ENCODE measurements around the gene TSPO2.

Gene TSPO2

GRCh38 chr6:41078101-41078500, 35.8 kb downstream of the TSPO2 start:
- Histone ChIP-seq H3K4me1 (ENCODE audit: control insufficient read depth in 1 of 2, insufficient read depth in 2 of 2, low read length in 2 of 2) (peaks cover 0 to 8% of the 10 kb centered on the region in 2 donors), H3K9me3 (ENCODE audit: control insufficient read depth in 1 of 2, low read length in 2 of 2) (no peaks in the 10 kb centered on the region), H3K36me3 (ENCODE audit: control insufficient read depth in 1 of 2, insufficient read depth in 2 of 2, low read length in 2 of 2) (peaks cover 10 to 20% of the 10 kb centered on the region in 2 donors), H3K27ac (ENCODE audit: low read length) (no peak overlapping the region), H3K27me3 (ENCODE audit: low read depth, low read length) (no peaks in the 10 kb centered on the region), H3K4me3 (ENCODE audit: low read depth in 1 of 2, low read length in 2 of 2) (no peak overlapping the region)

GRCh38 chr6:41079080-41079479, 36.8 kb downstream of the TSPO2 start:
- peaks cover 17 to 28% of the 10 kb centered on the region in 2 donors for H3K36me3 ChIP-seq (ENCODE audit: control insufficient read depth in 1 of 2, insufficient read depth in 2 of 2, low read length in 2 of 2)
- no peaks in the 10 kb centered on the region for H3K9me3 ChIP-seq (ENCODE audit: control insufficient read depth in 1 of 2, low read length in 2 of 2)
- no peak overlapping the region for H3K27ac ChIP-seq (ENCODE audit: low read length)
- peaks cover 0 to 6% of the 10 kb centered on the region in 2 donors for H3K4me1 ChIP-seq (ENCODE audit: control insufficient read depth in 1 of 2, insufficient read depth in 2 of 2, low read length in 2 of 2)
- no peak overlapping the region for H3K4me3 ChIP-seq (ENCODE audit: low read depth in 1 of 2, low read length in 2 of 2)
- H3K27me3 ChIP-seq (ENCODE audit: low read depth, low read length) = no peaks in the 10 kb centered on the region

GRCh38 chr6:41080621-41081020, 38.4 kb downstream of the TSPO2 start:
- Histone ChIP-seq H3K27ac (ENCODE audit: low read length) (no peak overlapping the region), H3K4me3 (ENCODE audit: low read depth in 1 of 2, low read length in 2 of 2) (no peak overlapping the region), H3K36me3 (ENCODE audit: control insufficient read depth in 1 of 2, insufficient read depth in 2 of 2, low read length in 2 of 2) (peaks cover 24 to 41% of the 10 kb centered on the region in 2 donors)

GRCh38 chr6:41083072-41083471, 40.8 kb downstream of the TSPO2 start:
- Histone ChIP-seq H3K27ac (ENCODE audit: low read length) (no peak overlapping the region), H3K4me1 (ENCODE audit: control insufficient read depth in 1 of 2, insufficient read depth in 2 of 2, low read length in 2 of 2) (no peaks in the 10 kb centered on the region), H3K27me3 (ENCODE audit: low read depth, low read length) (no peaks in the 10 kb centered on the region), H3K9me3 (ENCODE audit: control insufficient read depth in 1 of 2, low read length in 2 of 2) (no peaks in the 10 kb centered on the region), H3K4me3 (ENCODE audit: low read depth in 1 of 2, low read length in 2 of 2) (no peak overlapping the region), H3K36me3 (ENCODE audit: control insufficient read depth in 1 of 2, insufficient read depth in 2 of 2, low read length in 2 of 2) (peaks cover 29 to 55% of the 10 kb centered on the region in 2 donors)

More at GRCh38 chr6:41080621-41081020, 38.4 kb downstream of the TSPO2 start:
- no peaks in the 10 kb centered on the region for H3K4me1 ChIP-seq (ENCODE audit: control insufficient read depth in 1 of 2, insufficient read depth in 2 of 2, low read length in 2 of 2)
- no peaks in the 10 kb centered on the region for H3K27me3 ChIP-seq (ENCODE audit: low read depth, low read length)
- no peaks in the 10 kb centered on the region for H3K9me3 ChIP-seq (ENCODE audit: control insufficient read depth in 1 of 2, low read length in 2 of 2)

GRCh38 chr6:41085182-41085581, 42.9 kb downstream of the TSPO2 start:
- peaks cover 37 to 62% of the 10 kb centered on the region in 2 donors for H3K36me3 ChIP-seq (ENCODE audit: control insufficient read depth in 1 of 2, insufficient read depth in 2 of 2, low read length in 2 of 2)
- H3K4me3 ChIP-seq (ENCODE audit: low read depth in 1 of 2, low read length in 2 of 2) = no peak overlapping the region
- H3K4me1 ChIP-seq (ENCODE audit: control insufficient read depth in 1 of 2, insufficient read depth in 2 of 2, low read length in 2 of 2) = no peaks in the 10 kb centered on the region
- H3K9me3 ChIP-seq (ENCODE audit: control insufficient read depth in 1 of 2, low read length in 2 of 2) = no peaks in the 10 kb centered on the region
- H3K27me3 ChIP-seq (ENCODE audit: low read depth, low read length) = no peaks in the 10 kb centered on the region
- H3K27ac ChIP-seq (ENCODE audit: low read length) = no peak overlapping the region

- Histone ChIP-seq H3K4me3 (ENCODE audit: low read depth in 1 of 2, low read length in 2 of 2) (no peak overlapping the region), H3K27me3 (ENCODE audit: low read depth, low read length) (no peaks in the 10 kb centered on the region), H3K36me3 (ENCODE audit: control insufficient read depth in 1 of 2, insufficient read depth in 2 of 2, low read length in 2 of 2) (peaks cover 51 to 76% of the 10 kb centered on the region in 2 donors), H3K9me3 (ENCODE audit: control insufficient read depth in 1 of 2, low read length in 2 of 2) (no peaks in the 10 kb centered on the region), H3K4me1 (ENCODE audit: control insufficient read depth in 1 of 2, insufficient read depth in 2 of 2, low read length in 2 of 2) (no peaks in the 10 kb centered on the region), H3K27ac (ENCODE audit: low read length) (no peak overlapping the region)
Measured at GRCh38 chr6:41088451-41088850, 46.2 kb downstream of the TSPO2 start.

GRCh38 chr6:41090841-41091761, 48.8 kb downstream of the TSPO2 start:
- Histone ChIP-seq H3K36me3 (ENCODE audit: control insufficient read depth in 1 of 2, insufficient read depth in 2 of 2, low read length in 2 of 2) (peaks cover 63 to 79% of the 10 kb centered on the region in 2 donors), H3K27me3 (ENCODE audit: low read depth, low read length) (no peaks in the 10 kb centered on the region), H3K9me3 (ENCODE audit: control insufficient read depth in 1 of 2, low read length in 2 of 2) (no peaks in the 10 kb centered on the region), H3K4me3 (ENCODE audit: low read depth in 1 of 2, low read length in 2 of 2) (no peak overlapping the region), H3K4me1 (ENCODE audit: control insufficient read depth in 1 of 2, insufficient read depth in 2 of 2, low read length in 2 of 2) (no peaks in the 10 kb centered on the region), H3K27ac (ENCODE audit: low read length) (no peak overlapping the region)

- Histone ChIP-seq H3K27me3 (ENCODE audit: low read depth, low read length) (no peaks in the 10 kb centered on the region), H3K9me3 (ENCODE audit: control insufficient read depth in 1 of 2, low read length in 2 of 2) (no peaks in the 10 kb centered on the region), H3K4me3 (ENCODE audit: low read depth in 1 of 2, low read length in 2 of 2) (no peak overlapping the region), H3K27ac (ENCODE audit: low read length) (no peak overlapping the region), H3K4me1 (ENCODE audit: control insufficient read depth in 1 of 2, insufficient read depth in 2 of 2, low read length in 2 of 2) (no peaks in the 10 kb centered on the region), H3K36me3 (ENCODE audit: control insufficient read depth in 1 of 2, insufficient read depth in 2 of 2, low read length in 2 of 2) (peaks cover 71 to 83% of the 10 kb centered on the region in 2 donors)
Measured at GRCh38 chr6:41092421-41093140, 50.3 kb downstream of the TSPO2 start.

GRCh38 chr6:41093729-41094128, 51.5 kb downstream of the TSPO2 start:
- Histone ChIP-seq H3K4me1 (ENCODE audit: control insufficient read depth in 1 of 2, insufficient read depth in 2 of 2, low read length in 2 of 2) (no peaks in the 10 kb centered on the region), H3K36me3 (ENCODE audit: control insufficient read depth in 1 of 2, insufficient read depth in 2 of 2, low read length in 2 of 2) (peaks cover 82 to 93% of the 10 kb centered on the region in 2 donors), H3K9me3 (ENCODE audit: control insufficient read depth in 1 of 2, low read length in 2 of 2) (no peaks in the 10 kb centered on the region), H3K4me3 (ENCODE audit: low read depth in 1 of 2, low read length in 2 of 2) (no peak overlapping the region), H3K27me3 (ENCODE audit: low read depth, low read length) (no peaks in the 10 kb centered on the region), H3K27ac (ENCODE audit: low read length) (no peak overlapping the region)
